Cardiac muscle cell (in vitro differentiated cells and primary cell): ENCODE data around the gene EML5. TPM values are rescaled to one million over a fixed set of nuclear protein-coding genes. Genes with fewer than 3 reads are reported as not detected.

Experiments
- DNase-seq, 2 donors: peaks; one replicate each; pipeline versions ENCODE4 v3.0.0 to v3.0.0-alpha.2; 2010 to 2017; ENCODE audit warnings: low read depth in 1 of 2, low spot score in 1 of 2
- H3K27ac ChIP-seq: fragments of 200-600 bp; sonication (generic); 2 replicates; pipeline ENCODE4 v1.5.1; 2016
- H3K27me3 ChIP-seq: fragments of 200-600 bp; sonication (generic); 2 replicates; pipeline ENCODE4 v1.6.0; 2016; ENCODE audit warnings: control low read depth
- H3K36me3 ChIP-seq: fragments of 200-600 bp; sonication (generic); 2 replicates; pipeline ENCODE4 v1.5.1; 2016; ENCODE audit warnings: control low read depth
- H3K4me1 ChIP-seq: fragments of 200-600 bp; sonication (generic); 2 replicates; pipeline ENCODE4 v1.8.1; 2017; ENCODE audit warnings: low read depth, mild to moderate bottlenecking, mixed run types
- H3K4me3 ChIP-seq: fragments of 200-600 bp; sonication (generic); 2 replicates; pipeline ENCODE4 v1.5.1; 2016; ENCODE audit warnings: mild to moderate bottlenecking
- H3K9me3 ChIP-seq: fragments of 200-600 bp; sonication (generic); 2 replicates; pipeline ENCODE4 v1.5.1; 2017; ENCODE audit warnings: low read depth, mild to moderate bottlenecking, control low read depth
- polyA plus RNA-seq: library from polyadenylated mRNA; unstranded; fragments of >200 nt; fragmentation: Nextera tagmentation; extraction: Ambion mirVana; gene quantifications from 2 replicates; pipeline ENCODE4 v1.2.1, GENCODE V29; 2016
- total RNA-seq: library from RNA; depleted of rRNA; stranded (reverse); fragments of >200 nt; gene quantifications from 2 replicates; pipeline ENCODE4 v1.2.3, GENCODE V29; 2016
- TF ChIP-seq, protein P1 (sequence below): IDR thresholded peaks from 2 replicates; pipeline ENCODE4 v1.5.1; 2012; ENCODE audit warnings: low read depth, mild to moderate bottlenecking, low read length

The EML5 gene
- total and polyA plus RNA-seq, 2 experiments from 2014 or later: 0.33 to 0.92 TPM

DNA sequence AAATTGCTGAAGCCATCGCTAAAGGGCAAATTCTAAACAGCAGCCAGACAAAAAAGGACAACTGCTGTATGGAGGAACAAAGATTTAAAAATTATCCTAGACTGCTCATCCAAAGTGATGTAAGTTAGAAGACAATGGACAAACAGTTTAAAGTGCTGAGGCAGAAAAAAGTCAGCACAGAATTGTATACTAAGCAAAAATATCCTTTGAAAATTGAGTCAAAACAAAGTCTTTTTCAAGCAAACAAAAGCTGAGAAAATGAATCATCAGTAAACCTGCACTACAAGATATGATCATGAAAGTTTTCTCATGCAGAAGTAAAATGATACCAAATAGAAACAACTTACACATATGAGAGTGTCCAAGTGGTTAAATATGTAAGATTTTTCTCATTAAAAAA lies 43.6 kb downstream of the EML5 start:
- no peak for DNase-seq
- no peaks in the 10 kb centered on the region for H3K36me3 ChIP-seq
- TF ChIP-seq, protein P1, sequence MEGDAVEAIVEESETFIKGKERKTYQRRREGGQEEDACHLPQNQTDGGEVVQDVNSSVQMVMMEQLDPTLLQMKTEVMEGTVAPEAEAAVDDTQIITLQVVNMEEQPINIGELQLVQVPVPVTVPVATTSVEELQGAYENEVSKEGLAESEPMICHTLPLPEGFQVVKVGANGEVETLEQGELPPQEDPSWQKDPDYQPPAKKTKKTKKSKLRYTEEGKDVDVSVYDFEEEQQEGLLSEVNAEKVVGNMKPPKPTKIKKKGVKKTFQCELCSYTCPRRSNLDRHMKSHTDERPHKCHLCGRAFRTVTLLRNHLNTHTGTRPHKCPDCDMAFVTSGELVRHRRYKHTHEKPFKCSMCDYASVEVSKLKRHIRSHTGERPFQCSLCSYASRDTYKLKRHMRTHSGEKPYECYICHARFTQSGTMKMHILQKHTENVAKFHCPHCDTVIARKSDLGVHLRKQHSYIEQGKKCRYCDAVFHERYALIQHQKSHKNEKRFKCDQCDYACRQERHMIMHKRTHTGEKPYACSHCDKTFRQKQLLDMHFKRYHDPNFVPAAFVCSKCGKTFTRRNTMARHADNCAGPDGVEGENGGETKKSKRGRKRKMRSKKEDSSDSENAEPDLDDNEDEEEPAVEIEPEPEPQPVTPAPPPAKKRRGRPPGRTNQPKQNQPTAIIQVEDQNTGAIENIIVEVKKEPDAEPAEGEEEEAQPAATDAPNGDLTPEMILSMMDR: no peak
- no peak overlapping the region for H3K4me3 ChIP-seq
- no peaks in the 10 kb centered on the region for H3K9me3 ChIP-seq
- no peaks in the 10 kb centered on the region for H3K27me3 ChIP-seq
- no peaks in the 10 kb centered on the region for H3K4me1 ChIP-seq
- no peak overlapping the region for H3K27ac ChIP-seq

DNA sequence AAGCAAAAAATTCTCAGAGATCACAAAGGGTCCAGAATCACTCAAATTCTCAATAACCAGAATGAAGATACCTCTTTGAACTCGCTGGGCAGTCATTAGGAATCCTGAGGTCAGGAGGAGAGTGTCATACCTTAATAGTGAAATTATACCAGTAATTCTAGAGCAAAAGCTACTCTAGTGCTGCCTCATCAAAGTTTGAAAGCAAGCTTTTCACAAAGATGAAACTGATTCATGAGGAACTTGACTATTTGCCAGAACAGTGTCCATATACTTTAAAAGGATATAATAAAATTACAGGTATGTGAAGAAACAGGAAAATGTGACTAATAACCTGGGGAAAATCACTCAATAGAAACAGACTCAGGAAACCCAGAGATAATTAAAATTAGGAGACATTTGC lies 44.5 kb downstream of the EML5 start:
- no peaks in the 10 kb centered on the region for H3K36me3 ChIP-seq

DNA sequence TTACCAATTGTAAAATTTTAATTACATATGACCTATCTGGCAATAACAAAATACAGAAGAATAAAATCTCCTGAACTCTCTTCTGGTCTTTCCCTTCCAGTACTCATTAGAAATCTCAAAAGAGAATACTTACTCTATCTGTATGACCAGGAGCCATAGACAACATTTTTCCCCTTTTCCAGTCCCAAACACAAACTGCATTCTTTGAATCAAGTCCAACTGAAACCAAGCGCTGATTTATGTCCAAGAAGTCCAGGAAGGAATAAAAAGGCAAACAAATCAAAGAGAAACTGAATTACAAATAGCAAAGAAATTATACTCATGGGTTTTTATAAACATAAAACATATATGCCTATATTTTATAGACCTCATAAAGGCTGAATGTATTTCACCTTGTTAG lies 46.7 kb downstream of the EML5 start:
- DNase-seq: no peak

More for the DNA sequence above, 44.5 kb downstream of the EML5 start:
- no peaks in the 10 kb centered on the region for H3K27me3 ChIP-seq
- H3K9me3 ChIP-seq: no peaks in the 10 kb centered on the region
- no peak overlapping the region for H3K27ac ChIP-seq
- no peak for DNase-seq
- H3K4me3 ChIP-seq: no peak overlapping the region
- TF ChIP-seq, protein P1: no peak
- no peaks in the 10 kb centered on the region for H3K4me1 ChIP-seq

DNA sequence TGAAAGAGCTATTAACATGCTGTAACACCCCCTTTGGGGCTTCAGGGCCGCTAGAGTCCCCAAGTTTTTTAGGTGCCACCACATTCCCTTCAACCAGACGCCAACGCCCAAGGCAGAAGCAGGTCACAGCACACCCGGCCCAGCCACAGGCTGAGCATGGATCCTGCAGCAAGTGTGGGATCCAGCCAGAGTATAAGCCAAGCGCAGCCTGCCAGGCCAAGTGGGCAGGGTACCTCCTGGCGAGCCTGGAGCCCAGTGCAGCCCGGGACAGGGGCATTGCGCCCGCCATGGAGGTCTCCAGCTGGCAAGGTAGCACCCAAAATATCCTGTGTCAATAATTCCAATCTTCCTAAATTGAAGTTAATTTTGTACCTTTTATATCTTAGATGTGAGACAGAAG lies 55.5 kb downstream of the EML5 start:
- H3K27me3 ChIP-seq: no peaks in the 10 kb centered on the region
- H3K4me3 ChIP-seq: no peak overlapping the region
- no peaks in the 10 kb centered on the region for H3K36me3 ChIP-seq
- H3K27ac ChIP-seq: no peak overlapping the region
- DNase-seq: no peak
- TF ChIP-seq, protein P1: no peak
- no peaks in the 10 kb centered on the region for H3K4me1 ChIP-seq
- no peaks in the 10 kb centered on the region for H3K9me3 ChIP-seq

More for the DNA sequence above, 46.7 kb downstream of the EML5 start:
- Histone ChIP-seq H3K27me3 (no peaks in the 10 kb centered on the region), H3K4me3 (no peak overlapping the region), H3K4me1 (no peaks in the 10 kb centered on the region), H3K9me3 (no peaks in the 10 kb centered on the region), H3K36me3 (no peaks in the 10 kb centered on the region), H3K27ac (no peak overlapping the region)
- TF ChIP-seq, protein P1: no peak

DNA sequence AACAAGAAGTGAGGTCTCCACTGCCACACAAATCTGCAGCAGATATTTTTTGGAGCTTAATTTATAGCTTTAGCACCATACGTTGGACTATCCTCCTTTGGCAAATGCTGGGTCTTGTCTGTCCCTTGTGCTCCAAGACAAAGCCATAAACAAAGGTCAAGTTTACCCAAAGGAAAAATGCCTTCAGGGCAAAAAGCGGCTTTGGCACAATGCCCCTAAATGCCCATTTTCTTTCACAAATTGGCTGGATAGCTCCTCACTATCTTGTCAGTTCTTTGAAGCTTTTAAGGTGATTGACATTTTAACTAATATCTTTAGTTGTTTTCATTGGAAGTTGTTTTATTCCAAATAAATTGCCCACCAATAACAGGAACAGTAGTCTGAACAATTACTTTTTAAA lies 59.6 kb downstream of the EML5 start:
- H3K9me3 ChIP-seq: no peaks in the 10 kb centered on the region
- no peaks in the 10 kb centered on the region for H3K36me3 ChIP-seq
- H3K4me1 ChIP-seq: no peaks in the 10 kb centered on the region
- no peaks in the 10 kb centered on the region for H3K27me3 ChIP-seq
- H3K4me3 ChIP-seq: no peak overlapping the region
- TF ChIP-seq, protein P1: no peak
- DNase-seq: no peak
- H3K27ac ChIP-seq: no peak overlapping the region

DNA sequence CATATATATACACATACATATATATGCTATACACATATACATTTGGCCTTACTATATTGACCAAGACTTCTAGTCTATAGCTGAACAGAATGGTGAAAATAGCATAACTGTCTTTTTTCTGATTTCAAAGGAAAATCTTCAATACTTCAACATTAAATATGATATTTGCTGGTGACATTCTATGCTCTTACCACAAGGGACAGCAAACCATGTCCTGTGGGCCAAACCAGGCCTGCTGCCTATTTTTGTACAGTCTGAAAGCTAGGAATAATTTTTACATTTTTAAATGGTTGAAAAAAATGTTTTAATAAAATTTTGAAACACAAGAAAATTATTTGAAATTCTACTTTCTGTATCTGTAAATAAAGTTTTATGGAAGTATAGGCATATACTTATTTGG lies 63.6 kb downstream of the EML5 start:
- Histone ChIP-seq H3K4me1 (no peaks in the 10 kb centered on the region), H3K27me3 (no peaks in the 10 kb centered on the region), H3K4me3 (no peak overlapping the region), H3K9me3 (no peaks in the 10 kb centered on the region), H3K36me3 (no peaks in the 10 kb centered on the region), H3K27ac (no peak overlapping the region)
- TF ChIP-seq, protein P1: peak; percentile 17
- no peak for DNase-seq
